Measurements from ENCODE around the gene FANCE. TPM values are rescaled to one million over a fixed set of nuclear protein-coding genes. Genes with fewer than 3 reads are reported as not detected.

FANCE gene
- polyA plus RNA-seq, 2 of the 4 experiments (the other 2 are of a cell fraction): 3.1 to 3.5 TPM

- no peak for TF ChIP-seq MAFK (IDR thresholded peaks at IDR 0.05; ENCODE audit: partially characterized antibody)
Measured at GRCh38 chr6:35426074-35426473, 26.1 kb upstream of the FANCE start (continued).

- POLR2A ChIA-PET: no interaction called here
- Histone ChIP-seq H3K27ac (no peak overlapping the region), H3K9me3 (0 out of 3 replicates have a peak, but pooled peaks cover 8% of the 10 kb centered on the region), H3K4me2 (no peak overlapping the region), H3K4me1 (no peaks in the 10 kb centered on the region), H3K4me3 (no peak overlapping the region)
- DNase-seq (ENCODE audit: low read depth in 1 of 2, low spot score in 1 of 2) (no peak), ATAC-seq (no peak), FAIRE-seq (no peak)
- WGBS (ENCODE audit: missing lambda C conversion rate): 83% methylated on average over 2 of the region's 5 CpGs
- no peak for TF ChIP-seq MYC (IDR thresholded peaks at IDR 0.05; ENCODE audit: borderline replicate concordance, low read length)
- no peak for TF ChIP-seq EHF (CRISPR knock-in tag; IDR thresholded peaks at IDR 0.05)
- no peak for TF ChIP-seq USF2 (IDR thresholded peaks at IDR 0.05)
- TF ChIP-seq ZNF302 (CRISPR knock-in tag; IDR thresholded peaks at IDR 0.05): no peak
- no peak for TF ChIP-seq CHD4 (IDR thresholded peaks at IDR 0.05; ENCODE audit: borderline replicate concordance)
- TF ChIP-seq E2F6 (IDR thresholded peaks at IDR 0.05; ENCODE audit: borderline replicate concordance, low read depth): no peak
- TF ChIP-seq EHMT2 (IDR thresholded peaks at IDR 0.05; ENCODE audit: low read depth): no peak
- TF ChIP-seq ZFP36 (IDR thresholded peaks at IDR 0.05; ENCODE audit: borderline replicate concordance, partially characterized antibody): no peak
- no peak for TF ChIP-seq BCL3 (IDR thresholded peaks at IDR 0.05)
- TF ChIP-seq REST (IDR thresholded peaks at IDR 0.05): no peak
- no peak for TF ChIP-seq NFE2L2 (conservative IDR thresholded peaks at IDR 0.05; ENCODE audit: low read length)
- no peak for TF ChIP-seq KDM1A (IDR thresholded peaks at IDR 0.05; ENCODE audit: low read depth)
- no peak for TF ChIP-seq PHF8 (IDR thresholded peaks at IDR 0.05; ENCODE audit: borderline replicate concordance, low read depth)
- TF ChIP-seq CEBPB (IDR thresholded peaks at IDR 0.05): no peak
- no peak for TF ChIP-seq RFX5 (IDR thresholded peaks at IDR 0.05)
- no peak for TF ChIP-seq RAD21 (conservative IDR thresholded peaks at IDR 0.05 in 1 of 2, IDR thresholded peaks at IDR 0.05 in 1 of 2)
- TF ChIP-seq HOXB5 (CRISPR knock-in tag; IDR thresholded peaks at IDR 0.05): no peak
- TF ChIP-seq SMC3 (IDR thresholded peaks at IDR 0.05): no peak
- CTCF ChIA-PET: interaction anchor here (1.0 to 1.4 kb wide), 2 partner anchors 9 to 14 kb away, joined by 3 to 4 read pairs; no protein-coding TSS in a partner anchor
Measured at GRCh38 chr6:35427435-35427834, 24.7 kb upstream of the FANCE start.

Measured in A549 (cell line).